Fibroblast of mammary gland (primary cell): ENCODE measurements around the gene TAS1R1.

Experiments
- DNase-seq: peaks from one replicate; pipeline ENCODE4 v3.0.0-alpha.2; 2010; ENCODE audit warnings: low read depth
- H3K4me3 ChIP-seq: 2 replicates; pipeline ENCODE4 v1.5.1; 2011; ENCODE audit warnings: low read depth, mild to moderate bottlenecking, low read length, moderate library complexity; ENCODE audit not compliant: control insufficient read depth
- CTCF ChIP-seq: conservative IDR thresholded peaks from 2 replicates; pipeline ENCODE4 v1.5.1; 2011; ENCODE audit warnings: low read depth, low read length, inconsistent platforms; ENCODE audit not compliant: control insufficient read depth, insufficient read depth

TAS1R1 gene

GRCh38 chr1:6602669-6603237, 47.6 kb downstream of the TAS1R1 start, which contains the start of gene KLHL21:
TSS of gene KLHL21 (minus strand) at chr1:6602869. CDS start at chr1:6602817, 52 bp downstream.
- peak within 1 kb of the TSS; percentile 93 for H3K4me3 ChIP-seq
- peak; percentile 81 for DNase-seq
- TF ChIP-seq CTCF, result no peak

- peak; percentile 83 for DNase-seq
- H3K4me3 ChIP-seq, result peak overlapping the region; percentile 38
- no peak for TF ChIP-seq CTCF
Measured at GRCh38 chr1:6603238-6603914, 48.3 kb downstream of the TAS1R1 start.

GRCh38 chr1:6603915-6604558, 48.9 kb downstream of the TAS1R1 start:
- no peak for TF ChIP-seq CTCF
- peak; percentile 91 for DNase-seq
- peak overlapping the region; percentile 38 for H3K4me3 ChIP-seq

GRCh38 chr1:6612641-6613360, 57.7 kb downstream of the TAS1R1 start:
- H3K4me3 ChIP-seq, result peak overlapping the region; percentile 67
- peak; percentile 32 for DNase-seq

GRCh38 chr1:6613361-6614018, 58.4 kb downstream of the TAS1R1 start, which contains the start of gene PHF13:
TSS of gene PHF13 (plus strand) at chr1:6613731. CDS start at chr1:6614067, 336 bp downstream.
- no peak for TF ChIP-seq CTCF
- peak; percentile 99 for DNase-seq
- peak within 1 kb of the TSS; percentile 67 for H3K4me3 ChIP-seq

More at GRCh38 chr1:6612641-6613360, 57.7 kb downstream of the TAS1R1 start:
- no peak for TF ChIP-seq CTCF

GRCh38 chr1:6614019-6614928, 59.2 kb downstream of the TAS1R1 start:
- H3K4me3 ChIP-seq, result peak overlapping the region; percentile 61
- no peak for DNase-seq
- TF ChIP-seq CTCF, result no peak
